ENCODE measurements around the gene TRIM16.
"Not testable (repeated sequence)": the region's sequence is repeated elsewhere in the genome, so short reads cannot be mapped to it uniquely, and the experiment has no call there.

DNA sequence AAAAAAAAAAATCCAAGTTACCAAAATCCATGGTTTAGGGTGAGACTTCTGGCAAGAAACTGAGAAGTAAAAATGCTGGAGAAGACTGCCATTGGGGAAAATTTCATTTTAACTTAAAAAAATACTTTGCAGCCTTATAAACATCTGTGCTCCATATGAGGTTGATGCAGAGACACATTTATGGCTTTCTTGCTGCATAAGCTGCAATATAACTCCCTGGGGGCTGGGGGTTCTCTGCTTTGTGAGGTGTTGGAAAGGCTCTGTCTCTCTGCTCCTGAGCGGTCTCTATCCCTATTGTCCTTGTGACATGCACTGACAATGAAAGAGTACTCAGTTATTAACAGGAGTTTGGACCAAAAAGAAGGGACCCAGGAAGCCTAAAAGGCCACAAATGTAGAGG is 71.0 kb downstream of the TRIM16 start:
- TF ChIP-seq, protein P1, sequence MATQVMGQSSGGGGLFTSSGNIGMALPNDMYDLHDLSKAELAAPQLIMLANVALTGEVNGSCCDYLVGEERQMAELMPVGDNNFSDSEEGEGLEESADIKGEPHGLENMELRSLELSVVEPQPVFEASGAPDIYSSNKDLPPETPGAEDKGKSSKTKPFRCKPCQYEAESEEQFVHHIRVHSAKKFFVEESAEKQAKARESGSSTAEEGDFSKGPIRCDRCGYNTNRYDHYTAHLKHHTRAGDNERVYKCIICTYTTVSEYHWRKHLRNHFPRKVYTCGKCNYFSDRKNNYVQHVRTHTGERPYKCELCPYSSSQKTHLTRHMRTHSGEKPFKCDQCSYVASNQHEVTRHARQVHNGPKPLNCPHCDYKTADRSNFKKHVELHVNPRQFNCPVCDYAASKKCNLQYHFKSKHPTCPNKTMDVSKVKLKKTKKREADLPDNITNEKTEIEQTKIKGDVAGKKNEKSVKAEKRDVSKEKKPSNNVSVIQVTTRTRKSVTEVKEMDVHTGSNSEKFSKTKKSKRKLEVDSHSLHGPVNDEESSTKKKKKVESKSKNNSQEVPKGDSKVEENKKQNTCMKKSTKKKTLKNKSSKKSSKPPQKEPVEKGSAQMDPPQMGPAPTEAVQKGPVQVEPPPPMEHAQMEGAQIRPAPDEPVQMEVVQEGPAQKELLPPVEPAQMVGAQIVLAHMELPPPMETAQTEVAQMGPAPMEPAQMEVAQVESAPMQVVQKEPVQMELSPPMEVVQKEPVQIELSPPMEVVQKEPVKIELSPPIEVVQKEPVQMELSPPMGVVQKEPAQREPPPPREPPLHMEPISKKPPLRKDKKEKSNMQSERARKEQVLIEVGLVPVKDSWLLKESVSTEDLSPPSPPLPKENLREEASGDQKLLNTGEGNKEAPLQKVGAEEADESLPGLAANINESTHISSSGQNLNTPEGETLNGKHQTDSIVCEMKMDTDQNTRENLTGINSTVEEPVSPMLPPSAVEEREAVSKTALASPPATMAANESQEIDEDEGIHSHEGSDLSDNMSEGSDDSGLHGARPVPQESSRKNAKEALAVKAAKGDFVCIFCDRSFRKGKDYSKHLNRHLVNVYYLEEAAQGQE (IDR thresholded peaks at IDR 0.05; ENCODE audit: borderline replicate concordance in 1 of 2, low read depth in 1 of 2, low read length in 2 of 2): not testable (repeated sequence)
- not testable (repeated sequence) for TF ChIP-seq POLR2A (IDR thresholded peaks at IDR 0.05; ENCODE audit: insufficient read depth in 1 of 2, low read depth in 2 of 2, low read length in 2 of 2)
